Endothelial cell of umbilical vein (primary cell): ENCODE measurements around the gene PRRC2C. TPM values are rescaled to one million over a fixed set of nuclear protein-coding genes. Genes with fewer than 3 reads are reported as not detected.
A peak's percentile ranks its signal among the peaks of the same experiment; 100 is the strongest.

Experiments
- BruUV-seq: library from RNA; stranded (reverse); fragments of 400-500 nt; replicated peaks from 2 replicates; lab custom pipeline; 2021; lab: Mats Ljungman, UMichigan
- CTCF ChIA-PET: fragments of 300-600, 350-600 bp; sonication (Branson Sonifier 250); formaldehyde crosslinking; loops from one replicate; lab custom pipeline; 2021; ENCODE audit warnings: antibody characterized with exemption, inconsistent platforms; lab: Charles Lee
- POLR2A ChIA-PET: fragments of 300-600, 350-600 bp; sonication (Branson Sonifier 250); formaldehyde crosslinking; loops from one replicate; lab custom pipeline; 2021; ENCODE audit warnings: antibody characterized with exemption, inconsistent platforms; lab: Charles Lee
- DNase-seq: peaks from one replicate; pipeline ENCODE4 v3.0.0-alpha.2; 2011; ENCODE audit warnings: low read depth, low spot score
- FAIRE-seq: peaks from 2 replicates; lab custom pipeline; 2011; peaks lifted over from hg19 to GRCh38; lab: Jason Lieb, UNC
- H2AFZ ChIP-seq: 2 replicates; pipeline ENCODE4 v1.6.0; 2012; ENCODE audit warnings: low read depth, low read length, control low read depth, inconsistent platforms
- H3K27ac ChIP-seq: 2 replicates; pipeline ENCODE4 v1.5.1; 2011; ENCODE audit warnings: low read depth, mild to moderate bottlenecking, control low read depth, low read length, moderate library complexity; ENCODE audit not compliant: insufficient read depth
- H3K27me3 ChIP-seq, 2 experiments: 2 replicates each; pipeline versions ENCODE4 v1.6.0 to v1.6.1; 2011; ENCODE audit warnings: low read length in 2 of 2, mixed read lengths in 1 of 2; ENCODE audit not compliant: control insufficient read depth in 2 of 2, insufficient read depth in 2 of 2
- H3K36me3 ChIP-seq, 2 experiments: 2 replicates in 1 of 2; 3 replicates in 1 of 2; pipeline ENCODE4 v1.5.1; 2011; ENCODE audit warnings: low read length in 2 of 2, mild to moderate bottlenecking in 1 of 2, moderate library complexity in 1 of 2; ENCODE audit not compliant: control insufficient read depth in 2 of 2, insufficient read depth in 2 of 2; ENCODE audit errors: extremely low read depth in 1 of 2
- H3K4me1 ChIP-seq: 3 replicates; pipeline ENCODE4 v1.5.1; 2011; ENCODE audit warnings: mild to moderate bottlenecking, low read length; ENCODE audit not compliant: control insufficient read depth, insufficient read depth; ENCODE audit errors: extremely low read depth
- H3K4me2 ChIP-seq: 2 replicates; pipeline ENCODE4 v1.6.1; 2011; ENCODE audit warnings: low read length, control low read depth, mixed read lengths; ENCODE audit not compliant: insufficient read depth
- H3K4me3 ChIP-seq, 3 experiments: fragments of 200-600 bp in 1 of 3; sonication (generic), shearing (Covaris generic) in 1 of 3; replicated peaks in 1 of 3; 2 replicates each; pipeline ENCODE4 v1.5.1; 2011 to 2016; ENCODE audit warnings: control low read depth in 3 of 3, low read length in 3 of 3, mild to moderate bottlenecking in 2 of 3, inconsistent platforms in 1 of 3, low read depth in 1 of 3, moderate library complexity in 1 of 3; ENCODE audit not compliant: insufficient read depth in 1 of 3
- H3K79me2 ChIP-seq: 2 replicates; pipeline ENCODE4 v1.6.0; 2012; ENCODE audit warnings: low read length, inconsistent platforms; ENCODE audit not compliant: control insufficient read depth, insufficient read depth
- H3K9ac ChIP-seq: replicated peaks from 2 replicates; pipeline ENCODE3; 2011; ENCODE audit warnings: low read length, control low read depth; ENCODE audit not compliant: insufficient read depth; ENCODE audit errors: extremely low read depth
- H3K9me1 ChIP-seq: replicated peaks from 3 replicates; pipeline ENCODE4 v1.6.0; 2011; ENCODE audit warnings: mild to moderate bottlenecking, low read length; ENCODE audit not compliant: control insufficient read depth, insufficient read depth; ENCODE audit errors: extremely low read depth
- H3K9me3 ChIP-seq: replicated peaks from 2 replicates; pipeline ENCODE4 v1.5.1; 2012; ENCODE audit warnings: low read length, inconsistent platforms; ENCODE audit not compliant: control insufficient read depth, insufficient read depth
- H4K20me1 ChIP-seq: replicated peaks from 2 replicates; pipeline ENCODE3; 2011; ENCODE audit warnings: mild to moderate bottlenecking, low read length; ENCODE audit not compliant: control insufficient read depth, insufficient read depth; ENCODE audit errors: extremely low read depth
- CTCF ChIP-seq, 2 donors: IDR thresholded peaks; 1 replicate in 1 of 2; 2 replicates in 1 of 2; pipeline ENCODE4 v1.5.1; 2011; ENCODE audit warnings: low read length in 2 of 2, mild to moderate bottlenecking in 2 of 2, moderate library complexity in 2 of 2, control low read depth in 1 of 2, inconsistent platforms in 1 of 2, low read depth in 1 of 2; ENCODE audit not compliant: insufficient read depth in 1 of 2; ENCODE audit errors: extremely low read depth in 1 of 2
- EZH2 ChIP-seq: IDR thresholded peaks from 2 replicates; pipeline ENCODE4 v1.6.1; 2012; ENCODE audit warnings: borderline replicate concordance, low read depth, mild to moderate bottlenecking, moderate library complexity, low read length, inconsistent platforms; ENCODE audit not compliant: severe bottlenecking
- FOS ChIP-seq: IDR thresholded peaks from 2 replicates; pipeline ENCODE4 v1.6.1; 2011; ENCODE audit warnings: mild to moderate bottlenecking, low read length, moderate library complexity, borderline replicate concordance; ENCODE audit not compliant: insufficient read depth
- JUN ChIP-seq: IDR thresholded peaks from 2 replicates; pipeline ENCODE4 v1.6.1; 2011; ENCODE audit warnings: borderline replicate concordance, low read depth; ENCODE audit not compliant: insufficient read length, insufficient read depth
- MAX ChIP-seq: IDR thresholded peaks from 2 replicates; pipeline ENCODE4 v1.6.1; 2011; ENCODE audit not compliant: insufficient read depth, insufficient read length
- MYC ChIP-seq: IDR thresholded peaks from one replicate; pipeline ENCODE4 v1.6.1; 2011; ENCODE audit warnings: mild to moderate bottlenecking, low read depth, low read length
- POLR2A ChIP-seq: IDR thresholded peaks from 2 replicates; pipeline ENCODE4 v1.6.1; 2012; ENCODE audit warnings: low read depth, mild to moderate bottlenecking, control low read depth, low read length
- POLR2AphosphoS5 ChIP-seq: IDR thresholded peaks from 2 replicates; pipeline ENCODE4 v1.6.1; 2012; ENCODE audit warnings: low read depth, mild to moderate bottlenecking, control low read depth, low read length, moderate library complexity; ENCODE audit not compliant: insufficient read depth
- dilution Hi-C: fragments of 300-500 bp; cut with MboI; formaldehyde crosslinking; loops from one replicate; pipeline ENCODE4 v1.15.0; 2019; ENCODE audit warnings: low sequenced_read_pairs; ENCODE audit not compliant: extremely low pct_ligation_motif_present
- intact Hi-C: fragments of 100-400 bp; cut with micrococcal nuclease; formaldehyde crosslinking; loops from one replicate; pipeline ENCODE4 v1.10.0; 2022
- polyA plus RNA-seq, 4 experiments: library from polyadenylated mRNA; depleted of rRNA in 3 of 4; stranded (reverse) in 3 of 4; unstranded in 1 of 4; fragments of >200 nt; gene quantifications; 2 replicates each; pipeline versions ENCODE4 v1.2.1 to v1.2.3, GENCODE V29; 2011 to 2012; ENCODE audit warnings: missing spikeins in 1 of 4
- total RNA-seq: library from RNA; stranded (reverse); gene quantifications from 2 replicates; pipeline ENCODE4 v1.2.3, GENCODE V29; 2021

Gene PRRC2C
- total and polyA plus RNA-seq, 2 donors (not counting 3 experiments of a cell fraction or from before 2014, with no cell fraction given), result 65.7 to 199 TPM

GRCh38 chr1:171486048-171486519 lies 754 bp downstream of the PRRC2C start:
- no TSS peak for BruUV-seq
- intact Hi-C loops, result loop anchor here (10.0 kb wide), 1 partner anchor 229 kb away; no protein-coding TSS in a partner anchor
- Histone ChIP-seq H3K4me2 (peak overlapping the region; percentile 90), H3K4me1 (peaks cover 22% of the 10 kb centered on the region), H4K20me1 (peaks cover 8% of the 10 kb centered on the region), H3K4me3 (peak overlapping the region; percentile 85 to 92 (median 90)), H3K9me1 (no peaks in the 10 kb centered on the region), H2AFZ (no peak overlapping the region), H3K27ac (peak overlapping the region; percentile 94), H3K9me3 (no peaks in the 10 kb centered on the region), H3K36me3 (peaks cover under 1 to 3% of the 10 kb centered on the region in 2 experiments), H3K9ac (peak overlapping the region; percentile 98), H3K79me2 (peaks cover 57% of the 10 kb centered on the region), H3K27me3 (no peaks in the 10 kb centered on the region)
- POLR2A ChIA-PET, result no interaction called here
- CTCF ChIA-PET, result interaction anchor here (1.0 to 2.4 kb wide), 15 partner anchors 9 to 499 kb away, joined by 3 to 26 read pairs (median 7); partner anchors contain the start of gene FMO4
- DNase-seq (peak; percentile 71), FAIRE-seq (peak; percentile 67)
- dilution Hi-C loops, result no loop called here
- TF ChIP-seq FOS (no peak), MYC (no peak), EZH2 (no peak), CTCF (IDR thresholded peaks at IDR 0.05; ENCODE audit: extremely low read depth in 1 of 2, insufficient read depth in 1 of 2, low read depth in 1 of 2, low read length in 2 of 2) (no peak), MAX (no peak), JUN (no peak), POLR2AphosphoS5 (no peak), POLR2A (no peak)
